HepG2 (cell line): Measurements from ENCODE around the gene PLCXD3.

ENCODE experiments used
- CTCF ChIP-seq: sonication (generic); formaldehyde crosslinking; IDR thresholded peaks from 2 replicates; pipeline ENCODE4 v1.5.0; 2020; ENCODE audit warnings: mild to moderate bottlenecking, missing genetic modification reagents, moderate library complexity
- ETV6 ChIP-seq: sonication (generic); formaldehyde crosslinking; conservative IDR thresholded peaks from 2 replicates; pipeline ENCODE4 v1.4.0; 2020; ENCODE audit warnings: missing genetic modification reagents
- EZH2 ChIP-seq: conservative IDR thresholded peaks from 2 replicates; pipeline ENCODE4 v1.6.1; 2012; ENCODE audit warnings: mild to moderate bottlenecking, low read depth, low read length, moderate library complexity
- IRF2 ChIP-seq: IDR thresholded peaks from 2 replicates; pipeline ENCODE4 v1.6.1; 2018; ENCODE audit warnings: missing genetic modification reagents, missing compliant biosample characterization
- KAT2B ChIP-seq: fragments of 150-350 bp; IDR thresholded peaks from 2 replicates; pipeline ENCODE4 v1.6.1; 2014; ENCODE audit warnings: low read depth, low read length, borderline replicate concordance
- NFYB ChIP-seq: sonication (generic); formaldehyde crosslinking; IDR thresholded peaks from 2 replicates; pipeline ENCODE4 v1.4.0; 2020; ENCODE audit warnings: missing genetic modification reagents
- POLR2A ChIP-seq, 2 experiments: IDR thresholded peaks; 2 replicates each; pipeline ENCODE4 v1.6.1; 2011; ENCODE audit warnings: low read depth in 2 of 2, low read length in 2 of 2, mild to moderate bottlenecking in 1 of 2, moderate library complexity in 1 of 2; ENCODE audit not compliant: insufficient read depth in 1 of 2
- POLR2AphosphoS2 ChIP-seq: IDR thresholded peaks from 2 replicates; pipeline ENCODE4 v1.6.1; 2011; ENCODE audit warnings: low read depth, low read length, improper control_type of control experiment
- RNF219 ChIP-seq: sonication (generic); formaldehyde crosslinking; IDR thresholded peaks from 2 replicates; pipeline ENCODE4 v1.5.0; 2020; ENCODE audit warnings: mild to moderate bottlenecking, missing genetic modification reagents
- SIN3A ChIP-seq: IDR thresholded peaks from 2 replicates; pipeline ENCODE4 v1.6.1; 2011; ENCODE audit warnings: low read depth, mild to moderate bottlenecking, control low read depth, low read length, borderline replicate concordance
- ZNF138 ChIP-seq: sonication (generic); formaldehyde crosslinking; IDR thresholded peaks from 2 replicates; pipeline ENCODE4 v1.5.0; 2020; ENCODE audit warnings: mild to moderate bottlenecking, low read depth, missing genetic modification reagents
- ZNF350 ChIP-seq: sonication (generic); formaldehyde crosslinking; IDR thresholded peaks from 2 replicates; pipeline ENCODE4 v1.4.0; 2020; ENCODE audit warnings: mild to moderate bottlenecking, low read depth, missing genetic modification reagents, borderline replicate concordance
- ZNF780A ChIP-seq: sonication (generic); formaldehyde crosslinking; IDR thresholded peaks from 2 replicates; pipeline ENCODE4 v1.8.0; 2022; ENCODE audit warnings: mild to moderate bottlenecking, missing genetic modification reagents, moderate library complexity

- no peak for TF ChIP-seq NFYB
- TF ChIP-seq ZNF780A (CRISPR knock-in tag) = no peak
- no peak for TF ChIP-seq POLR2A (IDR thresholded peaks at IDR 0.05; ENCODE audit: insufficient read depth in 1 of 2, low read depth in 2 of 2, low read length in 2 of 2)
- TF ChIP-seq SIN3A = no peak
- TF ChIP-seq ZNF350 (CRISPR knock-in tag) = no peak
- no peak for TF ChIP-seq KAT2B
- no peak for TF ChIP-seq RNF219 (CRISPR knock-in tag)
- no peak for TF ChIP-seq ETV6 (CRISPR knock-in tag)
- TF ChIP-seq IRF2 (CRISPR knock-in tag) = no peak
- TF ChIP-seq CTCF = no peak
- no peak for TF ChIP-seq POLR2AphosphoS2
- no peak for TF ChIP-seq EZH2
- no peak for TF ChIP-seq ZNF138 (CRISPR knock-in tag)
Observed at GRCh38 chr5:41418220-41419031, 92.0 kb downstream of the PLCXD3 start.
